HCT116 (cell line): Measurements from ENCODE around the gene TBC1D16. TPM values are rescaled to one million over a fixed set of nuclear protein-coding genes. Genes with fewer than 3 reads are reported as not detected.

ENCODE experiments used
- ATAC-seq: fragments of 200-7000 bp; cut with Tn5 transposase; 2 replicates; pipeline ENCODE4 v1.9.1; 2020; ENCODE audit warnings: mild to moderate bottlenecking, moderate library complexity
- BruUV-seq: library from RNA; stranded (reverse); fragments of 400-500 nt; replicated peaks from 2 replicates; lab custom pipeline; 2021; lab: Mats Ljungman, UMichigan
- CTCF ChIA-PET: fragments of 300-600 bp; sonication (Branson Sonifier 250); formaldehyde crosslinking; loops from one replicate; lab custom pipeline; 2021; ENCODE audit warnings: antibody characterized with exemption; lab: Charles Lee
- POLR2A ChIA-PET: fragments of 300-600, 350-600 bp; sonication (Branson Sonifier 250); formaldehyde crosslinking; loops from one replicate; lab custom pipeline; 2021; ENCODE audit warnings: antibody characterized with exemption; lab: Charles Lee
- RAD21 ChIA-PET, 2 experiments: fragments of 300-600 bp; sonication (Branson Sonifier 250); formaldehyde crosslinking; loops; one replicate each; lab custom pipeline; 2023; ENCODE audit warnings: low total read pairs in 2 of 2; ENCODE audit not compliant: uncharacterized antibody in 2 of 2, unreplicated experiment in 2 of 2, low non-redundant PET in 1 of 2; lab: Charles Lee
- DNase-seq: peaks from one replicate; pipeline ENCODE4 v3.0.0-alpha.2; 2010; ENCODE audit warnings: low read depth, low spot score
- H2AFZ ChIP-seq: fragments of 200-600 bp; shearing (Covaris generic), sonication (generic); 2 replicates; pipeline ENCODE4 v1.6.1; 2017; ENCODE audit warnings: low read depth, mixed run types, mixed read lengths, antibody characterized with exemption, low read length; ENCODE audit not compliant: poor library complexity, severe bottlenecking
- H3K27ac ChIP-seq: 2 replicates; pipeline ENCODE4 v1.5.1; 2012; ENCODE audit warnings: low read depth, low read length
- H3K27me3 ChIP-seq: fragments of 200-600 bp; sonication (generic); 2 replicates; pipeline ENCODE4 v1.6.1; 2016; ENCODE audit warnings: mixed run types, low read length, mixed read lengths; ENCODE audit not compliant: insufficient read depth
- H3K36me3 ChIP-seq, 2 experiments: fragments of 200-500 bp in 1 of 2; fragments of 200-600 bp in 1 of 2; sonication (Bioruptor generic) in 1 of 2; sonication (generic) in 1 of 2; 2 replicates each; pipeline versions ENCODE4 v1.5.1 to v1.6.1; 2014 to 2016; ENCODE audit warnings: low read length in 2 of 2, inconsistent platforms in 1 of 2, mixed read lengths in 1 of 2, mixed run types in 1 of 2; ENCODE audit not compliant: insufficient read depth in 2 of 2, control insufficient read depth in 1 of 2
- H3K4me1 ChIP-seq, 2 experiments: fragments of 200-600 bp in 1 of 2; sonication (generic) in 1 of 2; 2 replicates each; pipeline versions ENCODE4 v1.5.1 to v1.6.1; 2012 to 2017; ENCODE audit warnings: low read length in 2 of 2, inconsistent platforms in 1 of 2, mild to moderate bottlenecking in 1 of 2, mixed read lengths in 1 of 2, mixed run types in 1 of 2, moderate library complexity in 1 of 2; ENCODE audit not compliant: insufficient read depth in 2 of 2, control insufficient read depth in 1 of 2
- H3K4me2 ChIP-seq: fragments of 200-600 bp; sonication (generic); 2 replicates; pipeline ENCODE4 v1.6.1; 2017; ENCODE audit warnings: mixed run types, low read length, mixed read lengths
- H3K4me3 ChIP-seq, 2 experiments: fragments of 200-600 bp in 1 of 2; sonication (generic) in 1 of 2; replicated peaks in 1 of 2; 2 replicates each; pipeline ENCODE4 v1.5.1; 2011 to 2016; ENCODE audit warnings: low read length in 2 of 2, control low read depth in 1 of 2, low read depth in 1 of 2, mild to moderate bottlenecking in 1 of 2, mixed read lengths in 1 of 2, mixed run types in 1 of 2
- H3K79me2 ChIP-seq: fragments of 200-600 bp; sonication (generic); 2 replicates; pipeline ENCODE4 v1.6.1; 2017; ENCODE audit warnings: mild to moderate bottlenecking, mixed run types, low read length, moderate library complexity, mixed read lengths; ENCODE audit not compliant: insufficient read depth
- H3K9ac ChIP-seq: fragments of 200-600 bp; sonication (generic); 2 replicates; pipeline ENCODE4 v1.6.1; 2016; ENCODE audit warnings: low read length, mixed read lengths
- H3K9me2 ChIP-seq: fragments of 200-600 bp; sonication (generic), shearing (Covaris generic); 2 replicates; pipeline ENCODE4 v1.6.1; 2017; ENCODE audit warnings: mixed run types, mild to moderate bottlenecking, moderate library complexity; ENCODE audit not compliant: insufficient read depth
- H3K9me3 ChIP-seq, 2 experiments: fragments of 200-500 bp in 1 of 2; fragments of 200-600 bp in 1 of 2; sonication (Bioruptor generic) in 1 of 2; sonication (generic) in 1 of 2; 2 replicates each; pipeline ENCODE4 v1.6.1; 2014 to 2017; ENCODE audit warnings: low read length in 2 of 2, mixed read lengths in 2 of 2, inconsistent platforms in 1 of 2, low read depth in 1 of 2, mild to moderate bottlenecking in 1 of 2, mixed run types in 1 of 2, moderate library complexity in 1 of 2; ENCODE audit not compliant: control insufficient read depth in 1 of 2, insufficient read depth in 1 of 2
- H4K20me1 ChIP-seq: fragments of 200-600 bp; sonication (generic), shearing (Covaris generic); 2 replicates; pipeline ENCODE4 v1.6.1; 2017; ENCODE audit warnings: mixed run types, mild to moderate bottlenecking, moderate library complexity; ENCODE audit not compliant: insufficient read depth
- EGR1 ChIP-seq: IDR thresholded peaks from 2 replicates; pipeline ENCODE4 v1.6.1; 2012; ENCODE audit warnings: low read depth
- ELF1 ChIP-seq: IDR thresholded peaks from 2 replicates; pipeline ENCODE4 v1.6.1; 2012; ENCODE audit warnings: low read depth, borderline replicate concordance
- EZH2 ChIP-seq: fragments of 200-600 bp; sonication (generic); IDR thresholded peaks from 2 replicates; pipeline ENCODE4 v1.6.1; 2017; ENCODE audit warnings: antibody characterized with exemption, mixed run types
- FOSL1 ChIP-seq: IDR thresholded peaks from 2 replicates; pipeline ENCODE4 v1.6.1; 2012; ENCODE audit warnings: low read depth
- JUND ChIP-seq: IDR thresholded peaks from 2 replicates; pipeline ENCODE4 v1.6.1; 2012
- MAX ChIP-seq: IDR thresholded peaks from 2 replicates; pipeline ENCODE4 v1.6.1; 2012
- RAD21 ChIP-seq: IDR thresholded peaks from 2 replicates; pipeline ENCODE4 v1.6.1; 2012; ENCODE audit warnings: low read depth, mild to moderate bottlenecking
- REST ChIP-seq: IDR thresholded peaks from 2 replicates; pipeline ENCODE4 v1.6.1; 2012; ENCODE audit warnings: low read depth
- SIN3A ChIP-seq: IDR thresholded peaks from 2 replicates; pipeline ENCODE4 v1.6.1; 2012; ENCODE audit warnings: low read depth
- SP1 ChIP-seq: IDR thresholded peaks from 2 replicates; pipeline ENCODE4 v1.6.1; 2012; ENCODE audit warnings: low read depth
- SRF ChIP-seq: IDR thresholded peaks from 2 replicates; pipeline ENCODE4 v1.6.1; 2012; ENCODE audit warnings: low read depth
- YY1 ChIP-seq: IDR thresholded peaks from 2 replicates; pipeline ENCODE4 v1.6.1; 2011; ENCODE audit warnings: low read length, low read depth, moderate library complexity, mild to moderate bottlenecking; ENCODE audit not compliant: insufficient replicate concordance; ENCODE audit errors: extremely low read depth
- ZBTB33 ChIP-seq: IDR thresholded peaks from 2 replicates; pipeline ENCODE4 v1.6.1; 2011; ENCODE audit warnings: mild to moderate bottlenecking, low read length, moderate library complexity; ENCODE audit not compliant: insufficient replicate concordance; ENCODE audit errors: extremely low read depth
- ZNF274 ChIP-seq: fragments of 200-500 bp; sonication (Bioruptor generic); IDR thresholded peaks from 2 replicates; pipeline ENCODE4 v1.6.1; 2014; ENCODE audit warnings: mild to moderate bottlenecking, low read depth, low read length, inconsistent platforms
- intact Hi-C: fragments of 100-400 bp; cut with micrococcal nuclease; formaldehyde crosslinking; loops from 2 replicates; pipeline ENCODE4 v1.10.0; 2022
- total RNA-seq: library from RNA; stranded (reverse); gene quantifications from one replicate; pipeline ENCODE4 v1.2.1, GENCODE V29; 2021; ENCODE audit not compliant: unreplicated experiment
- TF ChIP-seq, protein P1 (sequence below), 3 experiments: fragments of 200-600 bp in 1 of 3; sonication (generic) in 1 of 3; IDR thresholded peaks in 2 of 3; conservative IDR thresholded peaks in 1 of 3; 2 replicates each; pipeline ENCODE4 v1.5.1; 2012 to 2017; ENCODE audit warnings: low read depth in 2 of 3, low read length in 2 of 3, antibody characterized with exemption in 1 of 3, borderline replicate concordance in 1 of 3, control low read depth in 1 of 3, mild to moderate bottlenecking in 1 of 3, mixed read lengths in 1 of 3, mixed run types in 1 of 3, moderate library complexity in 1 of 3; ENCODE audit not compliant: insufficient read depth in 1 of 3

Gene TBC1D16
- total RNA-seq, 1 experiment from 2014 or later = 31.1 TPM

DNA sequence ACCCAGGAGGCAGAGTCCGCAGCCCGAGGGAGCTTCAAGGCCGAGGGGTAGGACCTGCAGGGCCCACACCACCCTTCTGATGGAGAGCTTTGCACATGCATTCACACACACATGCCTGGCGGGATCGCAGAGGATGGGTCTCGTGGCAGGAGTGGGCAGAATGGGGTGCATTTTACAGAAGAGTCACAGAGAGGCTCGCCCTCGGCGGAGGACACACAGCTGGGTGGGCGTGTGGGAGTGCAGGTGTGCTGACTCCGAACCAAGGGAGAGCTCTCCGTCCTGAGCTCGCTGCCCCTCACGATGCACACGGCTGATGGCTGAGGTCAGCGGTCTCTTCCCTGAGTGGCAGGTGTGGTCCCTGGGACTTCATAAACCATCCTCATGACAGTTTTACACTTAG lies 99.6 kb downstream of the TBC1D16 start:
- Histone ChIP-seq H4K20me1 (no peaks in the 10 kb centered on the region), H3K4me1 (peaks cover 19 to 38% of the 10 kb centered on the region in 2 experiments), H3K9ac (no peak overlapping the region), H3K36me3 (no peaks in the 10 kb centered on the region), H3K79me2 (no peaks in the 10 kb centered on the region), H3K9me3 (no peaks in the 10 kb centered on the region), H3K4me2 (no peak overlapping the region), H3K27ac (no peak overlapping the region), H3K27me3 (no peaks in the 10 kb centered on the region), H2AFZ (no peak overlapping the region), H3K4me3 (no peak overlapping the region), H3K9me2 (no peaks in the 10 kb centered on the region)
- no TSS peak for BruUV-seq
- ChIA-PET RAD21 (no interaction called here), CTCF (interaction anchor here (1.2 kb wide), 1 partner anchor 12 kb away, joined by 4 read pairs; no protein-coding TSS in a partner anchor), POLR2A (interaction anchor here (1.2 kb wide), 1 partner anchor 52 kb away, joined by 3 read pairs; no protein-coding TSS in a partner anchor)
- ATAC-seq = no peak
- DNase-seq = no peak
- intact Hi-C loops = no loop called here
- TF ChIP-seq ELF1 (no peak), SRF (no peak), MAX (no peak), SP1 (no peak), REST (no peak), EZH2 (no peak), FOSL1 (no peak), SIN3A (no peak), ZBTB33 (no peak), EGR1 (no peak), YY1 (no peak), RAD21 (no peak), JUND (no peak), ZNF274 (no peak)
- TF ChIP-seq, protein P1, sequence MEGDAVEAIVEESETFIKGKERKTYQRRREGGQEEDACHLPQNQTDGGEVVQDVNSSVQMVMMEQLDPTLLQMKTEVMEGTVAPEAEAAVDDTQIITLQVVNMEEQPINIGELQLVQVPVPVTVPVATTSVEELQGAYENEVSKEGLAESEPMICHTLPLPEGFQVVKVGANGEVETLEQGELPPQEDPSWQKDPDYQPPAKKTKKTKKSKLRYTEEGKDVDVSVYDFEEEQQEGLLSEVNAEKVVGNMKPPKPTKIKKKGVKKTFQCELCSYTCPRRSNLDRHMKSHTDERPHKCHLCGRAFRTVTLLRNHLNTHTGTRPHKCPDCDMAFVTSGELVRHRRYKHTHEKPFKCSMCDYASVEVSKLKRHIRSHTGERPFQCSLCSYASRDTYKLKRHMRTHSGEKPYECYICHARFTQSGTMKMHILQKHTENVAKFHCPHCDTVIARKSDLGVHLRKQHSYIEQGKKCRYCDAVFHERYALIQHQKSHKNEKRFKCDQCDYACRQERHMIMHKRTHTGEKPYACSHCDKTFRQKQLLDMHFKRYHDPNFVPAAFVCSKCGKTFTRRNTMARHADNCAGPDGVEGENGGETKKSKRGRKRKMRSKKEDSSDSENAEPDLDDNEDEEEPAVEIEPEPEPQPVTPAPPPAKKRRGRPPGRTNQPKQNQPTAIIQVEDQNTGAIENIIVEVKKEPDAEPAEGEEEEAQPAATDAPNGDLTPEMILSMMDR (IDR thresholded peaks at IDR 0.05 in 2 of 3, conservative IDR thresholded peaks at IDR 0.05 in 1 of 3; ENCODE audit: borderline replicate concordance in 1 of 3, insufficient read depth in 1 of 3, low read depth in 2 of 3, low read length in 2 of 3) = no peak
